Measurements from ENCODE around the gene LRRC28.

DNA sequence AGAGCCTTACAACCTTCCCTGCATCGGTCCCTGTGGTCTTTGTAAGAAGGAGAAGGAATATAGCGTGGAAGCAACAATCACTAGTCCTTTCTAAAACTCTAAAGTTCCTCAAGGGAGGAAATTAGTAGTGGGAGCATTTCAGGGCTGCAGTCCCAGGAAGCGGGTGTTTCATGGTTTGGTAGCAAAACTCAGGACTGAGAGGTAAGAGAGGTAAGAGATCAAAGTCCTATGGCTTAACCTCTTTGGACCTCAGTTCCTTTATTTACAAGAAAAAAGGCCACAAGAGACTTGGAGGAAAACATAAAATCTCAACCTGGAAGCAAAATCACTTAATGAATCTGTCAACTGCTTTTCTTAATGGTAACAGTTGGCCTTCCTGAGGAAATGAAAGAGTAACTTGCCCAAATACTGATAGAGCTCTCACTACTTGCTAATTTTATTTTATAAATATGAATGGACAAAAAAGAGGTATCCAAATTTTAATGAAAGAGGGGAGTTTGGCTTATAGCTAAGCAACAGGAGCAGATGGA, 14.3 kb downstream of the LRRC28 start:
- TF ChIP-seq POLR2AphosphoS5 (IDR thresholded peaks at IDR 0.05; ENCODE audit: low read depth, low read length) (no peak), POLR2A (IDR thresholded peaks at IDR 0.05; ENCODE audit: low read depth, low read length) (no peak)
